ENCODE data around the gene TAPT1. TPM values are rescaled to one million over a fixed set of nuclear protein-coding genes. Genes with fewer than 3 reads are reported as not detected.
"Not testable (repeated sequence)": the region's sequence is repeated elsewhere in the genome, so short reads cannot be mapped to it uniquely, and the experiment has no call there.

The TAPT1 gene
- total RNA-seq, 1 experiment from 2014 or later = 48.6 TPM

DNA sequence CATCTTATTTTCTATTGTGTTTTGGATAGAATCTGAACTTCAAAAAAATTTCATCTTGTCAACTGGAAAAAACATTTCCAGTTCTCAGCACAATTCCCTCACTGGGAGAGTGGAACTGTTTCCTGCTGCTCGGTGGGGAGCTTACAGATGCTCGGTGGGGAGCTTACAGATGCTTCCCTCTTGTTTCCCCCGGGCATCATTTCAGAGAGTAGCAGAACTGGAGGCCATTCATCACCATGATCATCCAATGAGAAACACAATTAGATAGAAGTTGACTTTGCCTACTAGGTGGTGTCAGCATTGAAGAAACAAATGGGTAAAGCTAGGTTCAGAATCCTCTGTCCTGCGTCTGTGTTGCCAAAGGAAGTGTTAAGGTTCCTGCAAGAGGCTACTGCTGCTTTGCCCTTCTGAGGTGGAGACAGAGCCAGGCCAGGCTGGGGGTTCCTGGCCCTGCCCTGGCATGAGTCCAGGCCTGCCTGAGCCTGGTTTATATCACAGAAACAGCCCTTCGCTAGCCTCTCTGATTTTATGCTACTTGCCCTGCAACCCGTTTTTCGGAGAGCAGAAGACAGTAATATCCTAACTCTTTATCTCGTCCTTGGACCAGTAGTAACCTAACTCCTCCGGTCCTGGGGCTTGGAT is 70.6 kb downstream of the TAPT1 start:
- H3K27ac ChIP-seq (ENCODE audit: low read depth, low read length, poor library complexity, severe bottlenecking) = no peak overlapping the region
- POLR2A ChIA-PET (ENCODE audit: low non-redundant PET) = no interaction called here
- intact Hi-C loops (cut with micrococcal nuclease; ENCODE audit: unreplicated experiment) = loop anchor here (1.0 kb wide), 1 partner anchor 122 kb away; no protein-coding TSS in a partner anchor

DNA sequence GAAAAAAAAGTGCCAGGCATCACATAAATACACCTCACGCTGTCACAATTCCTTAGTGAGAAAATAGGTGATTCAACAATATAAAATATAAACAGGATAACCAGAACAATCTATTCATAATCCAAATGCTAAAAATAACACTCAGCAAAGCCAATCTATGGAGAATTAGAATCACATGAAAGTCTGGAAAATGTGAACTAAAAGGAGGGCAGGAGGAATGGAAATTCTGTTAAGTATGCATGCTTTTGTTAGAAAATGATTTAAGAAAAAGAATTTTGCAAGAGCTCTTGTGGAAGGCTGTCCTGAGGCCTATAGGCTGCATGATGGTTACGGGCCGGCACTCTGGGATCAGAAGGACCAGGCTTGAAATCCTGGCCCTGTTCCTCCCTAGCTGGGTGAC is 71.8 kb downstream of the TAPT1 start:
- Histone ChIP-seq H3K36me3 (ENCODE audit: insufficient read depth, low read length, poor library complexity, severe bottlenecking) (no peaks in the 10 kb centered on the region), H3K27me3 (replicated peaks; ENCODE audit: insufficient read depth, low read depth, low read length, poor library complexity) (peaks cover 9% of the 10 kb centered on the region), H3K9me3 (ENCODE audit: low read depth, low read length, poor library complexity, severe bottlenecking) (no peaks in the 10 kb centered on the region), H3K27ac (ENCODE audit: low read depth, low read length, poor library complexity, severe bottlenecking) (no peak overlapping the region), H3K4me3 (ENCODE audit: low read depth, low read length, poor library complexity, severe bottlenecking) (no peak overlapping the region), H3K4me1 (ENCODE audit: insufficient read depth, low read length, poor library complexity, severe bottlenecking) (peaks cover 49% of the 10 kb centered on the region)
- CTCF ChIA-PET = no interaction called here
- TF ChIP-seq CTCF (conservative IDR thresholded peaks at IDR 0.05; ENCODE audit: low read depth, low read length) (no peak), EZH2 (IDR thresholded peaks at IDR 0.05; ENCODE audit: borderline replicate concordance, low read depth, low read length, poor library complexity, severe bottlenecking) (no peak)
- BruUV-seq (replicated peaks) = no TSS peak
- intact Hi-C loops (cut with micrococcal nuclease; ENCODE audit: unreplicated experiment) = no loop called here
- POLR2A ChIA-PET (ENCODE audit: low non-redundant PET) = no interaction called here
- no peak for DNase-seq (ENCODE audit: low spot score)

More for the DNA sequence above, 70.6 kb downstream of the TAPT1 start:
- CTCF ChIA-PET = interaction anchor here (1.0 kb wide), 1 partner anchor 43 kb away, joined by 11 read pairs; no protein-coding TSS in a partner anchor
- no peak overlapping the region for H3K4me3 ChIP-seq (ENCODE audit: low read depth, low read length, poor library complexity, severe bottlenecking)
- H3K4me1 ChIP-seq (ENCODE audit: insufficient read depth, low read length, poor library complexity, severe bottlenecking) = peaks cover 53% of the 10 kb centered on the region
- H3K9me3 ChIP-seq (ENCODE audit: low read depth, low read length, poor library complexity, severe bottlenecking) = no peaks in the 10 kb centered on the region
- TF ChIP-seq CTCF (conservative IDR thresholded peaks at IDR 0.05; ENCODE audit: low read depth, low read length) (no peak), EZH2 (IDR thresholded peaks at IDR 0.05; ENCODE audit: borderline replicate concordance, low read depth, low read length, poor library complexity, severe bottlenecking) (no peak)
- peak; percentile 97 for DNase-seq (ENCODE audit: low spot score)
- H3K36me3 ChIP-seq (ENCODE audit: insufficient read depth, low read length, poor library complexity, severe bottlenecking) = no peaks in the 10 kb centered on the region
- BruUV-seq (replicated peaks) = no TSS peak
- peaks cover 9% of the 10 kb centered on the region for H3K27me3 ChIP-seq (replicated peaks; ENCODE audit: insufficient read depth, low read depth, low read length, poor library complexity)

DNA sequence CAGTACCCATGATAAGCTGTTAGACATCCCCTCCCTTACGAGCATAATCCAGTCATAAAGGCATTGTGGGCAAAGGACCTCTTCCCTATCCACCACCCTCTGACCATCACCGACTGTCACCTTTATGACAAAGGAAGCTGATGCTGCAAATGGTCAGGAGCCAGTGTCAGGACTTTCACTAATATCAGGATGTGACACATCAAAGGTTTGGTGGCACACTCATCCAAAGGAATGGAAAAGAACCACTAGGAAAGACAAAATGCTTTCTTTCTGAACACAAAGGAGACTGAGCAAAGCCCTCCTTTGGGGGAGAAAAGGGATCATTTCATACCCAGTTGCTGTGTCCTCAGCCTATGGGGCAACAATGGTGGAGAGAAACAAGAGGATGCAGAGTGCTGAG is 75.6 kb downstream of the TAPT1 start:
- TF ChIP-seq EZH2 (IDR thresholded peaks at IDR 0.05; ENCODE audit: borderline replicate concordance, low read depth, low read length, poor library complexity, severe bottlenecking) (no peak), CTCF (conservative IDR thresholded peaks at IDR 0.05; ENCODE audit: low read depth, low read length) (no peak)
- H3K27ac ChIP-seq (ENCODE audit: low read depth, low read length, poor library complexity, severe bottlenecking) = no peak overlapping the region
- peaks cover 9% of the 10 kb centered on the region for H3K27me3 ChIP-seq (replicated peaks; ENCODE audit: insufficient read depth, low read depth, low read length, poor library complexity)
- H3K9me3 ChIP-seq (ENCODE audit: low read depth, low read length, poor library complexity, severe bottlenecking) = no peaks in the 10 kb centered on the region
- BruUV-seq (replicated peaks) = no TSS peak
- ChIA-PET CTCF (no interaction called here), POLR2A (ENCODE audit: low non-redundant PET) (no interaction called here)
- H3K36me3 ChIP-seq (ENCODE audit: insufficient read depth, low read length, poor library complexity, severe bottlenecking) = no peaks in the 10 kb centered on the region
- H3K4me1 ChIP-seq (ENCODE audit: insufficient read depth, low read length, poor library complexity, severe bottlenecking) = peaks cover 14% of the 10 kb centered on the region
- H3K4me3 ChIP-seq (ENCODE audit: low read depth, low read length, poor library complexity, severe bottlenecking) = no peak overlapping the region
- no peak for DNase-seq (ENCODE audit: low spot score)
- intact Hi-C loops (cut with micrococcal nuclease; ENCODE audit: unreplicated experiment) = no loop called here

GRCh38 chr4:16144913-16145312 is 81.4 kb downstream of the TAPT1 start:
- H3K9me3 ChIP-seq (ENCODE audit: low read depth, low read length, poor library complexity, severe bottlenecking); H3K4me1 ChIP-seq (ENCODE audit: insufficient read depth, low read length, poor library complexity, severe bottlenecking); H3K4me3 ChIP-seq (ENCODE audit: low read depth, low read length, poor library complexity, severe bottlenecking); H3K27me3 ChIP-seq (replicated peaks; ENCODE audit: insufficient read depth, low read depth, low read length, poor library complexity); CTCF ChIA-PET; BruUV-seq (replicated peaks); H3K36me3 ChIP-seq (ENCODE audit: insufficient read depth, low read length, poor library complexity, severe bottlenecking); intact Hi-C loops (cut with micrococcal nuclease; ENCODE audit: unreplicated experiment); DNase-seq (ENCODE audit: low spot score); POLR2A ChIA-PET (ENCODE audit: low non-redundant PET); H3K27ac ChIP-seq (ENCODE audit: low read depth, low read length, poor library complexity, severe bottlenecking): not testable (repeated sequence)

Data from A673 (cell line).